Fibroblast of gingiva (primary cell): Measurements from ENCODE around the gene ACHE.

Experiments
- DNase-seq: peaks from one replicate; pipeline ENCODE4 v3.0.0-alpha.2; 2011; ENCODE audit warnings: low read depth

The ACHE gene

DNA sequence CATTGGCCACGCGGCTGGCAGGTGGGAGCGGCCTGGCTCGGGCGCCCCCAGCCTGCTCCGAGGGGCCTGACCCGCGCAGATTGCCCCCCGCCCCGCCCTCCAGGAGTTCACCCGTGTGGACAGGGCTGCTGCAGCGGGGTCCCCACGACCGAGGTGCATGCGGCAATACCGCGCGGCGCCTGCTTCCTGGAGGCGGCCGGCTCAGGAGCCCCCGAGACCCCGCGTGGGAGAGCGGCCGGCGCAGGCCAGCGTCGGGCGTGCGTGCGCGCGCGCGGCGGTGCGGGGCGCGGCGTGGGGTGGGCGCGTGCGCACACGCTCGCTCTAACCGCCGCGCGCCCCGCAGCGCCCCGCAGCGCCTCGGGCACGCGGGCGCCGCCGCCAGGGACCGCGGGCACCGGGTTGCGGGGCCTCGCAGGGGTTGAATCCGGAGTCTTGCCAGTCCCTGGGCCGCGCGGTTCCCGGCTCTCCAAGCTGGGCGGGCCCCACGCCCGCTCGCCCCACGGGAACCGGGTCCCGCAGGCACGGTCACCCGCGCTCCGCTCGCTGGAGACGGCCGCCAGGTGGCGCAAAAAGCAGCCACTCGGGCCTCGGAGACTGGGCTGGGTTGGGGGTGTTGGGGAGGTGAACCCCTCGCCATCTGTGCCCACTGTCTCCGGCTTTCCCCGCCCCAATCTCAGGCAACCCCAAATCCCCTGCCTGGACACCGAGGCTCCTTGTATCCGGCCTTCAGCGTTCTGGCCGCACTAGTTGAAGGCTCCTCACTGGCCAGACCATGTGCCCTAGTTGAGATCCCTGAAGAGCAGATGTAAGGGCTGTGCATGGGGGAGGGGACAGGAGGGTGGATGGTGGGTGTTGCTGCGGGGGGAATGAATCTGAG lies 1.3 kb upstream of the ACHE start:
- no peak for DNase-seq

DNA sequence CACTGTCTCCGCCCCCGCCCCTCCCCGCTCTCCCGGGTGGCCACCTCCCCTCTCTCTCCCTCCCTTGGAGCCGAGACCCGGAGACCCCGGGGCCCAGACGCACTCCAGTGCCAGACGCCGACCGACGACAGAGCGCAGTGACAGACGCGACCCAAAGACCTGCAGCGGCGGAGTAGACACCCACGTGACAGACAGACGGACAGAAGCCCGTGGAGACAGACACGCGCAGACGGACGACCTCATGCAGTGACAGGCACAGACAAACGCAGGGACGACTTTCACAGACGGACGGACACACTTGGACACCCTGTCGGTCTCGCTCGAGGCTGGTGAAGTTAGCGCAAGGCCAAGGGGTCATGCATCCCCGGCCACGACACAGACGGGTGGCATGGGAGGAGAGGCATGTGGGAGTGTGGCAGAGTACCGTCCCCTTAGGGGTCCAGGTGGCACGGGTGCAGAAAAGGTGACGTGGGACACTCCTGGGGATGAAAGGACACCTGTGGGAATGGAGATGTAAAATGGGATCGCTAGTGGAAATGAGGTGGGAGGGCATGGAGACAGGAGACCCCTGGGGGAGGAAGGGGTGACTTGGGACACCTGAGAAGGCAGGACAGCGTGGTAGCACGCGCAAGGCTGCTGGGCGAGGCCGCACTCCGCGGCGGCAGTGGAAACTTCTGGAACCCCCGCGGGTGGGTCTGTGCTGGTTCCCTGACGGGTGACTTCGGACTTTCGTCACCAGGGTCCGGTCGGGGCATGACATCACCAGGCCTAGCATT lies 456 bp upstream of the ACHE start:
- DNase-seq, result no peak

DNA sequence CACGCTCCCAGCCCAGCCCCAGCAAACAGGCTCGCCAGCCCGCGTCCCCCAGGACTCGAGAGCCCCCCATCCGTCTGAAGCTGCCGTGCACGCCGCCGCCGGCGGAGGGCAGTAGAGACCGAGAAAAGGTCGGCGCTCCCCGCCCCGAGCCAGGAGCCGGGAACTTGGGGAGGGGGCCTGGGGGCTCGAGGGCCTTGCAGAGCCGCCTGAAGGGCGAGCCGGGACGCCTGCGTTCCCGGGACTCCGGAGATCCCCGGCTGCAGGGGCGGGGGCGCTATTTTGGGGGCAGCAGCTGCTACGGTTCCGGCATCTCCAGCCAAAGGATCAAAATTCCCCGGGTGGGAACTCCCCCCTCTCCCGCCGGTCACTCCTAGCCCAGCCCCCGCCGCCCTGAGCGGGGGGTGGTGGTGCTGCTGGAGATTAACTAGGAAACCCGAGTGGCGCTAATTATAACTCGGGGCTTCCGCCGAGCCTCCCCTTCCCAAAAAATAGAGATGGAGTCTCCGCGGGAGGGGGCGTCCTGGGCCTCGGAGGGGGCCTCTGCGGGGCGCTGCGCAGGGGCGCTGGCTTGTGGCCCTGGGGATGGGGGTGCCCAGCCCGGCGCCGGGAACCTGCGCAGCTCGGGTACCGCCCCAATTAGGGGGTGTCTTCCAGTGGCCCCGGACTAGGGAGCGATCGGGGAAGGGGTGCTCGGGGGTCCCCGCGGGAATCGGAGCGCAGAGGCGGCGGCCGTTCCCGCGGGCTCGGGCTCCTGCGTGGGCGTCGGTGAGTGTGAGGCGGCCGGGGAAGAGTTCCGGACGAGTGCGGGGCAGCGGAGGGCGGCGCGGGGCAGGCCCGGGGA lies 608 bp downstream of the ACHE start:
- no peak for DNase-seq

GRCh38 chr7:100893910-100894721 lies 1.6 kb downstream of the ACHE start:
- no peak for DNase-seq

DNA sequence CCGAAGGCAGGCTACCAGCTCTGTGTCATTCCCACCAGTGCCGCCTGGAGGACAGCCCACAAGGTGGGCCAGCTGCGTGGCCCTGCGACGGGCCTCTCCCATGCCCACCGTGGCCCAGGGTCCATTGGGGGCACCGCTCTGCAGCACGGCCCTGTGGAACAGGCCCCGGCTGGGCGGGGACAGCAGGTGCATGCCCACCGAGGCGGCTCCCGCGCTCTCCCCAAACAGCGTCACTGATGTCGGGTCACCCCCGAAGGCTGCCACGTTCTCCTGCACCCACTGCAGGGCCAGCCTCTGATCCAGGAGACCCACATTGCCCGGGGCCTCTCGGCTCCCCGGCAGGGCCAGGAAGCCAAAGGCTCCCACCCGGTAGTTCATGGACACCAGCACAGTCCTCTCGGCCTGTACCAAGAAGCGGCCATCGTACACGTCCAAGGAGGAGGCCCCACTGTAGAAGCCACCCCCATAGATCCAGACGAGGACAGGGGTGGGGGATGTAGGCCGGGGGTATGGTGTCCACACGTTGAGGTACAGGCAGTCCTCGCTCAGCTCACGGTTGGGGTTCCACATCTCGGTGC lies 2.3 kb downstream of the ACHE start:
- no peak for DNase-seq

DNA sequence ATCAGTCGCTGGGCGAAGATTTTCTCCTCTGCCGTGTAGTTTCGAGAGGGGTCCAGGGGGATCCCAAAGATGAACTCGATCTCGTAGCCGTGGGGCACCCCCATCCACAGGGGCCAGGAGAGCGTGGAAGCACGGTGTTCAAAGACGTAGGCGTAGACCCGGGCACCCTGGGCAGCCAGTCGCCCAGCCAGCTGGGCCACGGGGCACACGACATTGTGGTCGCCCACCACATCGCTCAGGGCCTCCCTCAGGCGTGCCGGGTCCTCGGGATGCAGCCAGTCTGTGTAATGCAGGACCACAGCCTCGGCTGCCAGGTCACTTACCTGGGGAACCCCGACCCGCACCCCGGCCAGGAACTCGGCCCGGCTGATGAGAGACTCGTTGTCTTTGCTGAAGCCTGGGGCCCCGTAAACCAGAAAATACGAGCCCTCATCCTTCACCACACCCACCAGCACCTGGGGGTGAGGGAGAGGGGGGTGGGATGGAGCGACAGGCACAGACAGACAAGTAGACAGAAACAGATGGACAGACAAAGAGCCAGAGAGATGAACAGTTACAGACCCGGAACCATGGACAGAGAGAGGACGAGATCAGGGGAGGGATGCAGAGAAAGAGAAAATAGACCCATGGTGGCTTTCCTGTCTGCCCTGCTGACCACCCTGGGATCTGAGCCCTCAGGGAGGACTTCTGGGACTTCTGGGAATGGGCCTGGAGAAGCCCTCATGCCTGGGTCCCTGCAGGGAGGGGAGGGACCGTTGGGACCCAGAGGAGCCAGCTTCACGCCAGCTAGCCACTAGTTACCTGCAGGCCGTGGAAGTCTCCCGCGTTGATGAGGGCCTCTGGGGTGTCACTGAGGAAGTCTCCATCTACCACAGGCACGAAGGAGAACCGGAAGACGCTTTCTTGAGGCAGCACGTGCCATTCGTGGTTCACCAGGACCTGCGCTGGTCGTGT lies 3.0 kb downstream of the ACHE start:
- no peak for DNase-seq

DNA sequence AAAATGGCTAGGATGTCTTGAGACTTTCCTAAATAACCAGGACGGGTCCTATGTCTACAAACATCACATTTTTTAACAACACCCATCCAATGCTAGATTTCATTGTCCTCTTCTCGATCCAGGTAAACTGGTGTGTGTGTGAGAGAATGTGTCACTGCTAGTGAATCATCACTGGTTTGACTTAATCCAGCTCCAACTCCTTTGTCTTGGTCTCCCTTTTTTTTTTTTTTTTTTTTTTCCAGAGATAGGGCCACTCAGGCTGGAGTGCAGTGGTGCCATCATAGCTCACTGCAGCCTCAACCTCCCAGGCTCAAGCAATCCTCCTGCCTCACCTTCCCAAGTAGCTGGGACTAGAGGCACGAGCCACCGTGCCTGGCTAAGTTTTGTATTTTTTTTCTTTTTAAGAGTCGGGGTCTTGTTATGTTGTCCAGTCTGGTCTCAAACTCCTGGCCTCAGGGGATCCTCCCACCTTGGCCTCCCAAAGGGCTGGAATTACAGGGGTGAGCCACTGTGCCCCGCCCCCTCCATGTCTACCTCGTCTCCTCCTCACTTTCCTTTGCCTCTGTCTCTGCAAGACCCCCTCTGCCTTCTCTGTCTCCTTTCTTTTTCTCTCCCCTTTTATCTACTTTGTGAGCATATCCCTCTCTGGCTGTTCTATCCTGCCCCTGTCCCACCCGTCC lies 4.0 kb downstream of the ACHE start:
- no peak for DNase-seq

DNA sequence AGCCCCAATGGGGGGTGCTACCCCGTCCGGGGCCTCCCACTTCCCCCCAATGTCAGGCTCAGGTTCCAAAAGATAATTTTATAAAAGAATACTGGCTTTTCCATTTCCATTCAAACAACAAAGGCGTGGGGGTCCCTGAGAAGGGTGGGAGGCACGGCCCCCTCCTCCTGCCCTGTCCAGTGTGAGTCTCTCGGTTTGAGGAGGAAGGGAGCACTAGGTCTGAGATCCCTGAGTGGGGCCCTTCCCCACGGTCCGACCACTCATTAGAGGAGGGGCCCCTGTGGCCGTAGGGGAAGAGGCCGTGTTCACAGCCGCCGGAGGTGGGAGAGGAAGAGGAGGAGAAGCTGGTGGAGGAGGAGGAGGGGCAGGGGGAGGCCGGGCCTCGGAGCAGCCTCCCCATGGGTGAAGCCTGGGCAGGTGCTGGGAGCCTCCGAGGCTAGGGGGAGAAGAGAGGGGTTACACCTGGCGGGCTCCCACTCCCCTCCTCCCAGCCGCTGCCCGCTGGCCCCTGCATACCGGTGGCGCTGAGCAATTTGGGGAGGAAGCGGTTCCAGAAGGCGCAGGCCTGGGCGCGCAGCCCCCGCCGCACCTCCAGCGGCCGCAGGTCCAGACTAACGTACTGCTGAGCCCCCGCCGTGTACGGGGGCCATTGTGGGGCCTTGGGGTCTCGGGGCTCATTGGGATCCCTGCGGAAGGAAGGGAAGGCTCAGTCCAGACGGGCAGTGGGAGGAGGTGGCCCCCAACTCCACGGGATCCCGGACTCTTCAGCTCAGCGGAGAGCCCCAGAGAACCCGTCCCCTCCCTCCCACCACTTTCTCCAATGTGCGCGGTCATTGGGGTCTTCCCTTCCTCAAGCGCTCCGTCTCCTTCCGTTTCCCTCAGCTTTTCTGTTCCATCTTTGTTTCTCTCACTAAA lies 4.8 kb downstream of the ACHE start:
- DNase-seq, result no peak

- DNase-seq, result no peak
Measured at GRCh38 chr7:100888988-100889750, 6.5 kb downstream of the ACHE start, which contains the start of gene UFSP1. TSS of gene UFSP1 (minus strand) at chr7:100889715. CDS start at chr7:100889271, 444 bp downstream.

DNA sequence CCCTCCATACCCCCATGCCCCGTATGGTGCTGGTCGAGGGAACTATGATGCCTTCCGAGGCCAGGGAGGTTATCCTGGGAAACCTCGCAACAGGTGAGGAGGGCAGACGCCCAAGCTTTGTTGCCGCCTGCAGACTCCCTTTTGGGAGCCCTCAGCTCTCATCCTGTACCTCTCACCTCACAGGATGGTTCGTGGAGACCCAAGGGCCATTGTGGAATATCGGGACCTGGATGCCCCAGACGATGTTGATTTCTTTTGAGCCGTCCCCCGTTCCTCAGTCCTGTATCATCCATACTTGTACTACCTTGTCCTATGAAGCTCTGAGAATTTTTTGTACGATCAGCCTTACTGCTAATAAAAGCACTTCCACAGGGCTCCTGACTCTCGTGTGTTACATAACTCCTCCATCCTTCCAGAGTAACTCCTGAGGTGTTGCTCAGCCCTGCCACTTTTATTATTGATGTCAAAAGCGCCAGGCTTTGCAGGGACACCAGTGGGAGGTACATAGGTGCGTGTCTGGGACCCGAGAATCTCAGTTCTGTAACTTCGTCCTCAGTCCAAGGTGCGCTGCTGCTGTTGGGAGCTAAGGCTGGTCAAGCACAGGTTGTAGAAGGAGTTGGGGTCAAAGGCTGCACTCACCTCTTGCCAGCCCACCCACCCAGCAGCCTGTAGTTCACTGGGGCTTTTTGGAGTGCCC lies 7.2 kb downstream of the ACHE start:
- no peak for DNase-seq

GRCh38 chr7:100887516-100888290 lies 8.0 kb downstream of the ACHE start:
- no peak for DNase-seq

DNA sequence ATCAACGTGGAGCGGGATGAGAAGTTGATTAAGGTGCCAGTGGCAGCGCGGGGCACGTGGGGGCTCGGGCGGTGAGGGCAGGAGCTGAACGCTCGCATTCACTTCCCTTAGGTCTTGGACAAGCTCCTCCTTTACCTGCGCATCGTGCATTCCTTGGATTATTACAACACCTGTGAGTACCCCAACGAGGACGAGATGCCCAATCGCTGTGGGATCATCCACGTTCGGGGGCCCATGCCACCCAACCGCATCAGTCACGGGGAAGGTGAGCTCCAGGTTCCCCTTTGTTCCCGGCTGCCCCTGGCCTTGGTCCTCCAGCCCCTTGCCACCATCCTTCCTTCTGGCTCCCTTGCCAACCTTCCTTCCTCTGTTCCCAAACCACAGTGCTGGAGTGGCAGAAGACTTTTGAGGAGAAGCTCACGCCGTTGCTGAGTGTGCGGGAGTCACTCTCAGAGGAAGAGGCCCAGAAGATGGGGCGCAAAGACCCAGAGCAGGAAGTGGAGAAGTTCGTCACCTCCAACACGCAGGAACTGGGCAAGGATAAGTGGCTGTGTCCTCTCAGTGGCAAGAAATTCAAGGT lies 8.7 kb downstream of the ACHE start:
- no peak for DNase-seq

DNA sequence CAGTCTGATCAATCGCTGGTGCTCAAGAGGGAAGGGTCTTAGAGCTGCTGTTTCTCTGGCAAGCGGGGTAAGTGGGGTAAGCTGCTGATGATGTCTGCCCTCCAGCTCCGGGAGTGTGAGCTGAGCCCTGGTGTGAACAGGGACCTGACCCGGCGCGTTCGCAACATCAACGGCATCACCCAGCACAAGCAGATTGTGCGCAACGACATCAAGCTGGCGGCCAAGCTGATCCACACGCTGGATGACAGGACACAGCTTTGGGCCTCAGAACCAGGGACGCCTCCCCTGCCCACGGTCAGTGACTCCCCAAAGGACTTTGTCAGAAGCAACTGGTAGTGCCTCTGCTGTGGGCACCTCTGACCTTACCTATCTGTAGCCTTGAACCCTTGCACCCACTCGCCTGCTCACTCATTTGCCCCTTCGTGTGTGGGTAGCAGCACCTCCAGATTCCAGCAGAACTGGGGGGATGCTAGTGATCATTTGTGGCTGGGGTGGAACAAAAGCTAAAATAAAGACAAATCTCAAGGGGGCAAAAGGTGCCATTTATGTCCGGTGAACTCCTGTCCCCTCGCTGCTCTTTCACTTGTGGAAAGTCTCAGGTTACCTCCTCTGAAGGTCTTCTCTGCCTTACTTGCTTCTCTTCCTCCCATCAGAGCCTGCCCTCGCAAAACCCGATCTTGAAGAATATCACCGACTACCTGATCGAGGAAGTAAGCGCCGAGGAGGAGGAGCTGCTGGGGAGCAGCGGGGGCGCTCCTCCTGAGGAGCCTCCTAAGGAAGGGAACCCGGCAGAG lies 9.3 kb downstream of the ACHE start:
- DNase-seq, result no peak

- DNase-seq, result no peak
Measured at GRCh38 chr7:100885440-100886141, 10.1 kb downstream of the ACHE start.
